Occipital lobe (tissue), 2 donors: ENCODE results near the gene MSANTD1. TPM values are rescaled to one million over a fixed set of nuclear protein-coding genes. Genes with fewer than 3 reads are reported as not detected.
A peak's percentile ranks its signal among the peaks of the same experiment; 100 is the strongest.

Experiments used
- DNase-seq: peaks from one replicate; lab custom pipeline; 2025; lab: John Stamatoyannopoulos, UW
- total RNA-seq: library from RNA; depleted of rRNA; stranded (reverse); fragments of >200 nt; gene quantifications from one replicate; pipeline ENCODE4 v1.2.3, GENCODE V29; 2014

The MSANTD1 gene
- total RNA-seq, 1 donor from 2014 or later = 5.9 TPM

GRCh38 chr4:3262208-3263052 is 13.5 kb downstream of the MSANTD1 start:
- DNase-seq = no peak

- DNase-seq = no peak
These were observed 14.3 kb downstream of the MSANTD1 start for GRCh38 chr4:3263053-3263875.

GRCh38 chr4:3263876-3264193 is 14.9 kb downstream of the MSANTD1 start:
- DNase-seq = no peak

GRCh38 chr4:3266076-3266475 is 17.1 kb downstream of the MSANTD1 start:
- DNase-seq = no peak

- no peak for DNase-seq
These were observed 18.8 kb downstream of the MSANTD1 start for GRCh38 chr4:3267576-3268394.

GRCh38 chr4:3268395-3269104 is 19.6 kb downstream of the MSANTD1 start:
- no peak for DNase-seq

GRCh38 chr4:3269105-3269927 is 20.4 kb downstream of the MSANTD1 start:
- no peak for DNase-seq

- no peak for DNase-seq
These were observed 21.1 kb downstream of the MSANTD1 start for GRCh38 chr4:3269991-3270611.

GRCh38 chr4:3271131-3271530 is 22.2 kb downstream of the MSANTD1 start:
- DNase-seq = no peak

GRCh38 chr4:3276986-3277385 is 28.0 kb downstream of the MSANTD1 start:
- DNase-seq = peak; percentile 53

GRCh38 chr4:3280466-3280865 is 31.5 kb downstream of the MSANTD1 start:
- no peak for DNase-seq

GRCh38 chr4:3283483-3283882 is 34.5 kb downstream of the MSANTD1 start:
- DNase-seq = no peak

- no peak for DNase-seq
These were observed 35.0 kb downstream of the MSANTD1 start for GRCh38 chr4:3283916-3284315.

GRCh38 chr4:3284734-3285557 is 36.0 kb downstream of the MSANTD1 start:
- no peak for DNase-seq

- DNase-seq = no peak
These were observed 36.8 kb downstream of the MSANTD1 start for GRCh38 chr4:3285558-3286334.

- DNase-seq = no peak
These were observed 37.6 kb downstream of the MSANTD1 start for GRCh38 chr4:3286335-3287175.

GRCh38 chr4:3287271-3287971 is 38.5 kb downstream of the MSANTD1 start:
- DNase-seq = no peak
